H1 (cell line): ENCODE measurements around the gene GRK6. TPM values are rescaled to one million over a fixed set of nuclear protein-coding genes. Genes with fewer than 3 reads are reported as not detected.

ENCODE experiments used
- CTCF ChIA-PET: fragments of 300-600 bp; sonication (Branson Sonifier 250); formaldehyde crosslinking; loops from one replicate; lab custom pipeline; 2021; ENCODE audit not compliant: partially characterized antibody; lab: Charles Lee
- POLR2A ChIA-PET: fragments of 300-600 bp; sonication (Branson Sonifier 250); formaldehyde crosslinking; loops from one replicate; lab custom pipeline; 2021; ENCODE audit warnings: inconsistent platforms; ENCODE audit not compliant: partially characterized antibody; lab: Charles Lee
- DNase-seq, 2 experiments: peaks; one replicate each; pipeline versions ENCODE4 v3.0.0 to v3.0.0-alpha.2; 2010 to 2022; ENCODE audit warnings: low spot score in 2 of 2, low read depth in 1 of 2, mixed read lengths in 1 of 2
- FAIRE-seq: peaks from 2 replicates; lab custom pipeline; 2011; peaks lifted over from hg19 to GRCh38; lab: Jason Lieb, UNC
- H2AFZ ChIP-seq: 2 replicates; pipeline ENCODE4 v1.8.1; 2012; ENCODE audit warnings: low read length, inconsistent platforms
- H2AK5ac ChIP-seq: 2 replicates; pipeline ENCODE4 v1.6.1; 2013; ENCODE audit warnings: low read depth, low read length
- H2BK120ac ChIP-seq: replicated peaks from 2 replicates; pipeline ENCODE3; 2013; ENCODE audit warnings: low read depth, low read length, inconsistent platforms
- H2BK12ac ChIP-seq: 2 replicates; pipeline ENCODE4 v1.6.1; 2013; ENCODE audit warnings: low read depth, low read length
- H2BK15ac ChIP-seq: 2 replicates; pipeline ENCODE4 v1.6.1; 2013; ENCODE audit warnings: low read length
- H2BK20ac ChIP-seq: 2 replicates; pipeline ENCODE4 v1.6.1; 2013; ENCODE audit warnings: low read length
- H2BK5ac ChIP-seq: 2 replicates; pipeline ENCODE4 v1.6.1; 2013; ENCODE audit warnings: low read depth, low read length
- H3K14ac ChIP-seq: 2 replicates; pipeline ENCODE4 v1.6.1; 2013; ENCODE audit warnings: inconsistent platforms; ENCODE audit not compliant: insufficient read length
- H3K18ac ChIP-seq: 2 replicates; pipeline ENCODE4 v1.6.1; 2013; ENCODE audit warnings: low read length; ENCODE audit errors: extremely low read depth
- H3K23ac ChIP-seq: 2 replicates; pipeline ENCODE4 v1.6.1; 2013; ENCODE audit warnings: inconsistent platforms; ENCODE audit not compliant: insufficient read length
- H3K23me2 ChIP-seq: 2 replicates; pipeline ENCODE4 v1.6.1; 2013; ENCODE audit warnings: low read depth, low read length
- H3K27ac ChIP-seq: 2 replicates; pipeline ENCODE4 v1.6.1; 2011; ENCODE audit warnings: low read depth, low read length, inconsistent platforms
- H3K27me3 ChIP-seq, 4 experiments: replicated peaks in 1 of 4; 1 replicate in 1 of 4; 2 replicates in 3 of 4; pipeline versions ENCODE4 v1.6.1 to v1.8.1; 2011 to 2013; ENCODE audit warnings: low read length in 3 of 4, mild to moderate bottlenecking in 3 of 4, inconsistent platforms in 2 of 4, mixed read lengths in 2 of 4, moderate library complexity in 1 of 4; ENCODE audit not compliant: control insufficient read depth in 3 of 4, insufficient read depth in 3 of 4; ENCODE audit errors: extremely low read depth in 1 of 4
- H3K36me3 ChIP-seq, 4 experiments: 2 replicates each; pipeline versions ENCODE4 v1.6.1 to v1.8.1; 2011 to 2013; ENCODE audit warnings: mild to moderate bottlenecking in 4 of 4, low read length in 3 of 4, moderate library complexity in 2 of 4, control low read depth in 1 of 4, inconsistent platforms in 1 of 4; ENCODE audit not compliant: insufficient read depth in 4 of 4, control insufficient read depth in 2 of 4
- H3K4ac ChIP-seq: replicated peaks from 2 replicates; pipeline ENCODE3; 2013; ENCODE audit warnings: low read length, low read depth, mixed read lengths, inconsistent platforms; ENCODE audit not compliant: insufficient read length
- H3K4me1 ChIP-seq, 4 experiments: replicated peaks in 1 of 4; 1 replicate in 1 of 4; 2 replicates in 3 of 4; pipeline versions ENCODE4 v1.6.1 to v1.8.1; 2011 to 2013; ENCODE audit warnings: low read length in 3 of 4, inconsistent platforms in 2 of 4, mixed read lengths in 1 of 4; ENCODE audit not compliant: insufficient read depth in 4 of 4, control insufficient read depth in 3 of 4
- H3K4me2 ChIP-seq, 2 experiments: 2 replicates each; pipeline versions ENCODE4 v1.6.1 to v1.8.1; 2011 to 2013; ENCODE audit warnings: low read depth in 2 of 2, low read length in 2 of 2, control low read depth in 1 of 2, inconsistent platforms in 1 of 2, mild to moderate bottlenecking in 1 of 2; ENCODE audit not compliant: insufficient read depth in 1 of 2
- H3K4me3 ChIP-seq, 4 experiments: fragments of 200-600, 300-600 bp in 1 of 4; sonication (generic), shearing (Covaris generic), sonication (Bioruptor Twin) in 1 of 4; 2 replicates each; pipeline versions ENCODE4 v1.5.1 to v1.8.1; 2011 to 2016; ENCODE audit warnings: low read length in 4 of 4, low read depth in 3 of 4, control low read depth in 2 of 4, inconsistent platforms in 2 of 4, mild to moderate bottlenecking in 2 of 4, mixed read lengths in 1 of 4, moderate library complexity in 1 of 4; ENCODE audit not compliant: insufficient read depth in 2 of 4; ENCODE audit errors: extremely low read depth in 1 of 4
- H3K56ac ChIP-seq: replicated peaks from 2 replicates; pipeline ENCODE3; 2013; ENCODE audit warnings: low read depth, mild to moderate bottlenecking, mixed read lengths, low read length, inconsistent platforms; ENCODE audit not compliant: insufficient read length
- H3K79me1 ChIP-seq: 2 replicates; pipeline ENCODE4 v1.6.1; 2013; ENCODE audit warnings: low read depth, low read length, control low read depth
- H3K79me2 ChIP-seq, 2 experiments: 2 replicates each; pipeline versions ENCODE4 v1.6.1 to v1.8.1; 2012 to 2013; ENCODE audit warnings: low read length in 2 of 2, mild to moderate bottlenecking in 2 of 2, inconsistent platforms in 1 of 2; ENCODE audit not compliant: insufficient read depth in 2 of 2, control insufficient read depth in 1 of 2
- H3K9ac ChIP-seq, 4 experiments: replicated peaks in 1 of 4; 1 replicate in 1 of 4; 2 replicates in 3 of 4; pipeline versions ENCODE4 v1.6.1 to v1.8.1; 2011 to 2013; ENCODE audit warnings: low read depth in 3 of 4, low read length in 3 of 4, control low read depth in 2 of 4, mild to moderate bottlenecking in 2 of 4, moderate library complexity in 2 of 4, inconsistent platforms in 1 of 4; ENCODE audit errors: extremely low read depth in 1 of 4
- H3K9me3 ChIP-seq, 2 experiments: 2 replicates each; pipeline versions ENCODE4 v1.6.1 to v1.8.1; 2012 to 2013; ENCODE audit warnings: mild to moderate bottlenecking in 2 of 2, moderate library complexity in 2 of 2, control low read depth in 1 of 2, inconsistent platforms in 1 of 2, low read depth in 1 of 2, low read length in 1 of 2, mixed read lengths in 1 of 2; ENCODE audit not compliant: insufficient read depth in 2 of 2
- H4K20me1 ChIP-seq, 2 experiments: replicated peaks in 1 of 2; 2 replicates each; pipeline versions ENCODE3 to v1.8.1; 2011 to 2013; ENCODE audit warnings: inconsistent platforms in 2 of 2, low read length in 2 of 2, mild to moderate bottlenecking in 1 of 2; ENCODE audit not compliant: insufficient read depth in 2 of 2, control insufficient read depth in 1 of 2
- H4K5ac ChIP-seq: 2 replicates; pipeline ENCODE4 v1.6.1; 2013; ENCODE audit warnings: low read length, low read depth, mixed read lengths, inconsistent platforms; ENCODE audit not compliant: insufficient read length
- H4K8ac ChIP-seq: 2 replicates; pipeline ENCODE4 v1.8.0; 2013; ENCODE audit warnings: mild to moderate bottlenecking, moderate library complexity, low read length, inconsistent platforms; ENCODE audit not compliant: insufficient read depth; ENCODE audit errors: extremely low read depth
- H4K91ac ChIP-seq: replicated peaks from 2 replicates; pipeline ENCODE3; 2013; ENCODE audit warnings: low read length, mixed read lengths, inconsistent platforms; ENCODE audit not compliant: insufficient read length
- YY1 ChIP-seq: IDR thresholded peaks from 2 replicates; pipeline ENCODE4 v1.6.1; 2011; ENCODE audit warnings: low read depth, mild to moderate bottlenecking, low read length
- WGBS, 2 experiments: shearing (Covaris generic) in 1 of 2; methylation state at CpG; one replicate each; pipeline versions ENCODE4 v1.1.6 to v1.1.7; 2013 to 2015; ENCODE audit warnings: low lambda C conversion rate in 2 of 2, mixed read lengths in 2 of 2, inconsistent platforms in 1 of 2, low coverage in 1 of 2, missing lambda C conversion rate in 1 of 2; ENCODE audit not compliant: insufficient replicate concordance in 2 of 2, insufficient coverage in 1 of 2, insufficient read length in 1 of 2; ENCODE audit errors: extremely low coverage in 1 of 2, missing lambda C conversion rate in 1 of 2; 5-methylcytosine and 5-hydroxymethylcytosine counted together
- polyA plus RNA-seq, 7 experiments: library from polyadenylated mRNA; depleted of rRNA in 3 of 7; stranded (reverse) in 5 of 7; unstranded in 2 of 7; fragments of >200 nt in 5 of 7; fragments of 200-250 nt in 2 of 7; gene quantifications; 1 replicate in 5 of 7; 2 replicates in 1 of 7; 4 replicates in 1 of 7; pipeline versions ENCODE4 v1.2.1 to v1.2.3, GENCODE V29; 2011 to 2013; ENCODE audit warnings: missing spikeins in 2 of 7, mixed read lengths in 2 of 7
- total RNA-seq: library from RNA; stranded (reverse); fragmentation: NEBNext Ultra II Directional; extraction: Animal tissue kit (Norgen Biotek cat#: 25700); gene quantifications from 2 replicates; pipeline ENCODE4 v1.2.1, GENCODE V29; 2021
- TF ChIP-seq, protein P1 (sequence below): IDR thresholded peaks from 2 replicates; pipeline ENCODE4 v1.6.1; 2012; ENCODE audit warnings: inconsistent platforms
- TF ChIP-seq, protein P2 (sequence below): IDR thresholded peaks from 2 replicates; pipeline ENCODE4 v1.6.1; 2011; ENCODE audit warnings: low read length, improper control_type of control experiment

GRK6 gene
- total and polyA plus RNA-seq, 2 of the 8 experiments (the other 6 are each of a cell fraction or from before 2014, with no cell fraction given) = 31.8 to 57.8 TPM

DNA sequence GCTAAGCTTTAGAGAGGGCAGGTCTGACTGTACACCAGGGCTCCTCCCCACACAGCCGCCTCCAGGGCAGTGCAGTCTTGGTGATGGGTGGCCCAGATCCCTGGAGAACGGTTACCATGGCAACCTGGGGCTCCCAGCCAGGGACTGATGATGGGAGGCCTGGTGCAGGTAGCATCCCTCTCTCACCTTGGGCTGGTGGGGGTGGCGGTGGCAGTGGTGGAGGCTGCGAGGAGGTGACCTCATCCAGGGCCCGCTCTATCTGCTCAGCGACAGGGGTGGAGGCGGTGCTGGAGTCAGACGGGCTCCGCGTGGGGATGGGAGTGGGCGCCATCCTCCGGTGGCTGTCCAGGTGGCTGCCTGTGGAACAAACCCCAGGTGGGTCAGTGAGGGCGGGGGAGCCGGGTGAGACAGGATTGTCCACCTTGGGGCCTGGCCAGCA, 32.5 kb downstream of the GRK6 start:
- CTCF ChIA-PET = interaction anchor here (3.3 to 23.6 kb wide), 3 partner anchors 13 to 70 kb away, joined by 17 to 430 read pairs (median 64); partner anchors contain the start of genes DBN1 and SLC34A1
- H2BK20ac ChIP-seq = no peak overlapping the region
- WGBS, 2 experiments = 93% methylated on average over 14 of the region's 14 CpGs; no CpG with 5 or more reads in 1 of the 2 experiments

More for the DNA sequence above, 32.5 kb downstream of the GRK6 start:
- Histone ChIP-seq H3K79me2 (peaks cover 0 to 4% of the 10 kb centered on the region in 2 experiments; a peak in 2 of 4 replicates), H3K56ac (no peak overlapping the region), H4K20me1 (peaks cover 27 to 41% of the 10 kb centered on the region in 2 experiments), H3K4me1 (peaks cover 0 to 13% (median 5%) of the 10 kb centered on the region in 4 experiments; a peak in 6 of 7 replicates), H4K5ac (no peak overlapping the region), H3K23ac (no peak overlapping the region), H2BK12ac (no peak overlapping the region), H2BK15ac (no peak overlapping the region), H3K4ac (no peak overlapping the region), H3K23me2 (peaks cover 12% of the 10 kb centered on the region; the same call in 1 of the 2 replicates), H4K91ac (no peak overlapping the region)
- peak in 1 of 2 experiments; percentile 54 for DNase-seq
- no peak for FAIRE-seq
- POLR2A ChIA-PET = interaction anchor here (65.5 to 67.5 kb wide), 2 partner anchors 10 to 21 kb away, joined by 3349 read pairs; partner anchors contain the start of genes DBN1, DOK3, PDLIM7 and PRR7
- TF ChIP-seq, protein P1, sequence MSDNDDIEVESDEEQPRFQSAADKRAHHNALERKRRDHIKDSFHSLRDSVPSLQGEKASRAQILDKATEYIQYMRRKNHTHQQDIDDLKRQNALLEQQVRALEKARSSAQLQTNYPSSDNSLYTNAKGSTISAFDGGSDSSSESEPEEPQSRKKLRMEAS = no peak
- TF ChIP-seq, protein P2, sequence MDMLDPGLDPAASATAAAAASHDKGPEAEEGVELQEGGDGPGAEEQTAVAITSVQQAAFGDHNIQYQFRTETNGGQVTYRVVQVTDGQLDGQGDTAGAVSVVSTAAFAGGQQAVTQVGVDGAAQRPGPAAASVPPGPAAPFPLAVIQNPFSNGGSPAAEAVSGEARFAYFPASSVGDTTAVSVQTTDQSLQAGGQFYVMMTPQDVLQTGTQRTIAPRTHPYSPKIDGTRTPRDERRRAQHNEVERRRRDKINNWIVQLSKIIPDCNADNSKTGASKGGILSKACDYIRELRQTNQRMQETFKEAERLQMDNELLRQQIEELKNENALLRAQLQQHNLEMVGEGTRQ = no peak
- TF ChIP-seq YY1 = no peak
- TF ChIP-seq, all 59 proteins: peak for 0
- H3K4me2 ChIP-seq = no peak overlapping the region
- no peak overlapping the region for H2AFZ ChIP-seq
- no peak overlapping the region for H3K27ac ChIP-seq
- no peaks in the 10 kb centered on the region for H3K9me3 ChIP-seq
- no peak overlapping the region for H3K14ac ChIP-seq
- peaks cover 3% of the 10 kb centered on the region; the same call in 1 of the 2 replicates for H3K79me1 ChIP-seq
- no peak overlapping the region for H2AK5ac ChIP-seq
- H3K4me3 ChIP-seq = no peak overlapping the region
- no peak overlapping the region for H3K18ac ChIP-seq
- no peak overlapping the region for H3K9ac ChIP-seq
- no peak overlapping the region for H2BK120ac ChIP-seq
- H3K36me3 ChIP-seq = peaks cover 22 to 61% (median 50%) of the 10 kb centered on the region in 4 experiments
- H4K8ac ChIP-seq = no peak overlapping the region
- no peak overlapping the region for H2BK5ac ChIP-seq
- no peaks in the 10 kb centered on the region for H3K27me3 ChIP-seq
